H9 (cell line): ENCODE measurements around the gene ACSL6. TPM values are rescaled to one million over a fixed set of nuclear protein-coding genes. Genes with fewer than 3 reads are reported as not detected.

ENCODE experiments used
- DNase-seq: peaks from one replicate; pipeline ENCODE4 v3.0.0-alpha.2; 2017
- H2AFZ ChIP-seq: one replicate; pipeline ENCODE4 v1.6.1; 2013; ENCODE audit warnings: mild to moderate bottlenecking, low read length, control low read depth, moderate library complexity
- H2AK5ac ChIP-seq: 2 replicates; pipeline ENCODE4 v1.6.1; 2013; ENCODE audit warnings: low read length, control low read depth, mixed read lengths; ENCODE audit not compliant: insufficient read length
- H2BK120ac ChIP-seq: one replicate; pipeline ENCODE4 v1.6.1; 2013; ENCODE audit warnings: low read depth, mild to moderate bottlenecking, low read length, control low read depth, inconsistent platforms; ENCODE audit not compliant: poor library complexity, severe bottlenecking
- H2BK12ac ChIP-seq: 2 replicates; pipeline ENCODE4 v1.6.1; 2013; ENCODE audit warnings: low read length, control low read depth, mixed read lengths, low read depth; ENCODE audit not compliant: insufficient read length
- H2BK15ac ChIP-seq: 2 replicates; pipeline ENCODE4 v1.6.1; 2013; ENCODE audit warnings: low read depth, low read length, control low read depth
- H2BK20ac ChIP-seq: one replicate; pipeline ENCODE4 v1.6.1; 2013; ENCODE audit warnings: low read depth, mild to moderate bottlenecking, low read length, control low read depth, inconsistent platforms; ENCODE audit not compliant: poor library complexity, severe bottlenecking
- H2BK5ac ChIP-seq: 2 replicates; pipeline ENCODE4 v1.6.1; 2013; ENCODE audit warnings: low read length, control low read depth, mixed read lengths; ENCODE audit not compliant: insufficient read length
- H3K14ac ChIP-seq: 2 replicates; pipeline ENCODE4 v1.6.1; 2013; ENCODE audit warnings: low read length, control low read depth; ENCODE audit not compliant: insufficient read depth
- H3K18ac ChIP-seq: 2 replicates; pipeline ENCODE4 v1.6.1; 2013; ENCODE audit warnings: low read depth, mild to moderate bottlenecking, mixed read lengths, low read length, control low read depth; ENCODE audit not compliant: insufficient read length
- H3K23ac ChIP-seq: 2 replicates; pipeline ENCODE4 v1.6.1; 2013; ENCODE audit warnings: low read length, control low read depth, mixed read lengths, low read depth; ENCODE audit not compliant: insufficient read length
- H3K23me2 ChIP-seq: 2 replicates; pipeline ENCODE4 v1.6.1; 2013; ENCODE audit warnings: low read depth, mild to moderate bottlenecking, mixed read lengths, low read length, control low read depth; ENCODE audit not compliant: insufficient read length, poor library complexity, severe bottlenecking
- H3K27ac ChIP-seq: 2 replicates; pipeline ENCODE4 v1.5.1; 2013; ENCODE audit warnings: low read length, control low read depth, mixed read lengths, low read depth; ENCODE audit not compliant: insufficient read length
- H3K27me3 ChIP-seq: 2 replicates; pipeline ENCODE4 v1.6.1; 2013; ENCODE audit warnings: low read length, control low read depth, inconsistent platforms; ENCODE audit not compliant: insufficient read depth
- H3K4ac ChIP-seq: 2 replicates; pipeline ENCODE4 v1.6.1; 2013; ENCODE audit warnings: low read depth, mild to moderate bottlenecking, control low read depth, inconsistent platforms, low read length, moderate library complexity
- H3K4me1 ChIP-seq: 2 replicates; pipeline ENCODE4 v1.6.1; 2013; ENCODE audit warnings: low read length, control low read depth, inconsistent platforms; ENCODE audit not compliant: insufficient read depth
- H3K4me2 ChIP-seq: 2 replicates; pipeline ENCODE4 v1.6.1; 2013; ENCODE audit warnings: low read length, control low read depth, mixed read lengths; ENCODE audit not compliant: insufficient read length, insufficient read depth
- H3K56ac ChIP-seq: 2 replicates; pipeline ENCODE4 v1.6.1; 2013; ENCODE audit warnings: low read depth, mild to moderate bottlenecking, mixed read lengths, low read length, control low read depth; ENCODE audit not compliant: insufficient read length
- H3K79me1 ChIP-seq: 2 replicates; pipeline ENCODE4 v1.6.1; 2013; ENCODE audit warnings: low read depth, mild to moderate bottlenecking, moderate library complexity, low read length, control low read depth, inconsistent platforms; ENCODE audit not compliant: insufficient read depth, poor library complexity, severe bottlenecking
- H3K79me2 ChIP-seq: 2 replicates; pipeline ENCODE4 v1.6.1; 2013; ENCODE audit warnings: low read length, control low read depth, inconsistent platforms; ENCODE audit not compliant: insufficient read depth
- H3K9ac ChIP-seq: 2 replicates; pipeline ENCODE4 v1.6.1; 2013; ENCODE audit warnings: low read length, control low read depth, mixed read lengths; ENCODE audit not compliant: insufficient read length; ENCODE audit errors: extremely low read depth
- H3K9me3 ChIP-seq: one replicate; pipeline ENCODE4 v1.6.1; 2013; ENCODE audit warnings: low read depth, low read length, inconsistent platforms; ENCODE audit not compliant: control insufficient read depth
- H3T11ph ChIP-seq: one replicate; pipeline ENCODE4 v1.6.1; 2013; ENCODE audit warnings: mild to moderate bottlenecking, low read length, control low read depth, inconsistent platforms
- H4K20me1 ChIP-seq: one replicate; pipeline ENCODE4 v1.6.1; 2013; ENCODE audit not compliant: control insufficient read depth, insufficient read length, insufficient read depth
- H4K5ac ChIP-seq: 2 replicates; pipeline ENCODE4 v1.6.1; 2013; ENCODE audit warnings: low read depth, mild to moderate bottlenecking, mixed read lengths, low read length, control low read depth; ENCODE audit not compliant: insufficient read length
- H4K8ac ChIP-seq: replicated peaks from 2 replicates; pipeline ENCODE4 v1.6.1; 2013; ENCODE audit warnings: low read length, control low read depth, mixed read lengths, low read depth; ENCODE audit not compliant: insufficient read length
- H4K91ac ChIP-seq: 2 replicates; pipeline ENCODE4 v1.6.1; 2013; ENCODE audit warnings: low read depth, mild to moderate bottlenecking, moderate library complexity, mixed read lengths, low read length, control low read depth; ENCODE audit not compliant: insufficient read length
- H3K27ac Mint-ChIP-seq, 3 experiments: 2 replicates in 2 of 3; 3 replicates in 1 of 3; pipeline ENCODE4 v1.8.0; 2020 to 2021; ENCODE audit warnings: mixed read lengths in 3 of 3, mild to moderate bottlenecking in 1 of 3, moderate library complexity in 1 of 3
- H3K27me3 Mint-ChIP-seq: 2 replicates; pipeline ENCODE4 v1.8.0; 2021; ENCODE audit warnings: low read depth, mild to moderate bottlenecking, moderate library complexity, mixed read lengths
- H3K36me3 Mint-ChIP-seq, 3 experiments: 2 replicates in 2 of 3; 3 replicates in 1 of 3; pipeline ENCODE4 v1.8.0; 2020 to 2021; ENCODE audit warnings: low read depth in 3 of 3, mixed read lengths in 3 of 3; ENCODE audit not compliant: insufficient read depth in 1 of 3
- H3K4me1 Mint-ChIP-seq, 2 experiments: 2 replicates each; pipeline ENCODE4 v1.8.0; 2020; ENCODE audit warnings: mixed read lengths in 2 of 2
- H3K4me3 Mint-ChIP-seq, 2 experiments: 2 replicates in 1 of 2; 3 replicates in 1 of 2; pipeline ENCODE4 v1.8.0; 2020 to 2021; ENCODE audit warnings: mild to moderate bottlenecking in 2 of 2, mixed read lengths in 2 of 2, moderate library complexity in 1 of 2
- H3K9me3 Mint-ChIP-seq, 2 experiments: 2 replicates in 1 of 2; 3 replicates in 1 of 2; pipeline ENCODE4 v1.8.0; 2020; ENCODE audit warnings: mild to moderate bottlenecking in 2 of 2, mixed read lengths in 2 of 2, moderate library complexity in 1 of 2
- WGBS: extraction: QIAGEN DNeasy Blood & Tissue Kit; methylation state at CpG from one replicate; pipeline ENCODE4 v1.1.7; 2013; ENCODE audit warnings: missing lambda C conversion rate, low lambda C conversion rate, mixed read lengths; ENCODE audit not compliant: insufficient read length; ENCODE audit errors: extremely low coverage; 5-methylcytosine and 5-hydroxymethylcytosine counted together
- total RNA-seq: library from RNA; stranded (reverse); gene quantifications from 2 replicates; pipeline ENCODE4 v1.2.1, GENCODE V29; 2021
- TF ChIP-seq, protein P1 (sequence below): fragments of 200-600 bp; sonication (generic); conservative IDR thresholded peaks from 3 replicates; pipeline ENCODE4 v1.8.0; 2021; ENCODE audit warnings: antibody characterized with exemption, mild to moderate bottlenecking

The ACSL6 gene
- total RNA-seq, 1 experiment from 2014 or later, result 1.6 TPM

DNA sequence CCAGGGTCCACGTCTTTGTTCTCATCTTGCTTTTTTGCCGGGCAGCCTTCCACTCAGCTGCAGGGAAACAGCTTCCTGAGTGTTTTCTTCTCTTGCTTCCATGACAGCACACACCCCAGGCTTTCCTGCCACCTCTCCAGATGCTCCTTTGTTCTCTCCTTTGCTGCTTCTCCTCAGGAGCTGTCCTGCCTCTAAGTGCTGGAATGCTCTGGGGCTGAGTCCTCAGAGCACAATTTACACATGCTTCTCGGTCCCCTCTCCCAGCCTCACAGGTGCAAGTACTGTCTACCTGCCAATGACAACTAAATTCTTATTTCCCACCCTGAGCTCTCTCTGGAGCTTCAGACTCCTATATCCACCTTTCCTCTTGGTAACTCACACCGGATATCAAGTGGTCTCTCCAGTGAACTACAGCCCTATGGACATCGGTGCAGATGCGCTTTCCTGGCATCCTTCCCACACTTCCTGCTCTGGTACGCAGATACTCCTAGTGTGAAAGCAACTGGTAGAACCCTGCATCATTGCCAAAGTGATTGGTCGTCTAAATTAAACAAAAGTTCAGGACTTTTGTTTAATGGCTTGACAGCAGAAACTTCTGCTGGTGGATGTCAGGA lies 13.4 kb upstream of the ACSL6 start:
- H3K79me2 ChIP-seq, result no peaks in the 10 kb centered on the region
- H3K23ac ChIP-seq, result no peak overlapping the region
- no peaks in the 10 kb centered on the region for H3K36me3 Mint-ChIP-seq
- H2BK15ac ChIP-seq, result no peak overlapping the region
- no peak overlapping the region for H2BK120ac ChIP-seq
- no peak overlapping the region for H3K27ac Mint-ChIP-seq
- no peak overlapping the region for H3K4ac ChIP-seq
- no peaks in the 10 kb centered on the region for H3K79me1 ChIP-seq
- H4K5ac ChIP-seq, result no peak overlapping the region
- H3T11ph ChIP-seq, result no peak overlapping the region
- DNase-seq, result peak; percentile 42
- no peak overlapping the region for H3K9ac ChIP-seq
- no peaks in the 10 kb centered on the region for H4K20me1 ChIP-seq
- no peak overlapping the region for H2BK20ac ChIP-seq
- H2BK12ac ChIP-seq, result no peak overlapping the region
- no peaks in the 10 kb centered on the region for H3K9me3 Mint-ChIP-seq
- peaks cover 4% of the 10 kb centered on the region; the same call in 1 of the 2 replicates for H3K27me3 Mint-ChIP-seq
- no peak overlapping the region for H3K27ac ChIP-seq
- no CpG with 5 or more reads among the region's 8 CpGs for WGBS
- TF ChIP-seq, protein P1, sequence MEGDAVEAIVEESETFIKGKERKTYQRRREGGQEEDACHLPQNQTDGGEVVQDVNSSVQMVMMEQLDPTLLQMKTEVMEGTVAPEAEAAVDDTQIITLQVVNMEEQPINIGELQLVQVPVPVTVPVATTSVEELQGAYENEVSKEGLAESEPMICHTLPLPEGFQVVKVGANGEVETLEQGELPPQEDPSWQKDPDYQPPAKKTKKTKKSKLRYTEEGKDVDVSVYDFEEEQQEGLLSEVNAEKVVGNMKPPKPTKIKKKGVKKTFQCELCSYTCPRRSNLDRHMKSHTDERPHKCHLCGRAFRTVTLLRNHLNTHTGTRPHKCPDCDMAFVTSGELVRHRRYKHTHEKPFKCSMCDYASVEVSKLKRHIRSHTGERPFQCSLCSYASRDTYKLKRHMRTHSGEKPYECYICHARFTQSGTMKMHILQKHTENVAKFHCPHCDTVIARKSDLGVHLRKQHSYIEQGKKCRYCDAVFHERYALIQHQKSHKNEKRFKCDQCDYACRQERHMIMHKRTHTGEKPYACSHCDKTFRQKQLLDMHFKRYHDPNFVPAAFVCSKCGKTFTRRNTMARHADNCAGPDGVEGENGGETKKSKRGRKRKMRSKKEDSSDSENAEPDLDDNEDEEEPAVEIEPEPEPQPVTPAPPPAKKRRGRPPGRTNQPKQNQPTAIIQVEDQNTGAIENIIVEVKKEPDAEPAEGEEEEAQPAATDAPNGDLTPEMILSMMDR, result no peak
- no peak overlapping the region for H2BK5ac ChIP-seq
- H3K4me1 Mint-ChIP-seq, result no peaks in the 10 kb centered on the region
- no peak overlapping the region for H4K91ac ChIP-seq
- no peak overlapping the region for H3K18ac ChIP-seq
- no peak overlapping the region for H2AFZ ChIP-seq
- H3K14ac ChIP-seq, result no peak overlapping the region
- no peak overlapping the region for H4K8ac ChIP-seq
- H3K9me3 ChIP-seq, result no peaks in the 10 kb centered on the region
- no peak overlapping the region for H3K4me3 Mint-ChIP-seq
- no peak overlapping the region for H2AK5ac ChIP-seq
- H3K4me1 ChIP-seq, result no peaks in the 10 kb centered on the region
- no peaks in the 10 kb centered on the region for H3K23me2 ChIP-seq
- H3K56ac ChIP-seq, result no peak overlapping the region
- no peaks in the 10 kb centered on the region for H3K27me3 ChIP-seq
- no peak overlapping the region for H3K4me2 ChIP-seq
